Muscle of leg (tissue), 11 donors: ENCODE measurements around the gene MMEL1. TPM values are rescaled to one million over a fixed set of nuclear protein-coding genes. Genes with fewer than 3 reads are reported as not detected.
"Not testable (repeated sequence)": the region's sequence is repeated elsewhere in the genome, so short reads cannot be mapped to it uniquely, and the experiment has no call there.

Source experiments
- DNase-seq: peaks from one replicate; pipeline ENCODE4 v3.0.0; 2013
- H3K27ac ChIP-seq: one replicate; pipeline ENCODE4 v1.5.1; 2013; ENCODE audit warnings: mild to moderate bottlenecking, low read length, control low read depth
- H3K27me3 ChIP-seq: one replicate; pipeline ENCODE4 v1.6.1; 2013; ENCODE audit warnings: low read length; ENCODE audit not compliant: control insufficient read depth, insufficient read depth
- H3K36me3 ChIP-seq: one replicate; pipeline ENCODE4 v1.6.1; 2013; ENCODE audit warnings: low read length; ENCODE audit not compliant: control insufficient read depth, insufficient read depth
- H3K4me1 ChIP-seq: one replicate; pipeline ENCODE4 v1.6.1; 2013; ENCODE audit warnings: low read length; ENCODE audit not compliant: control insufficient read depth, insufficient read depth
- H3K4me3 ChIP-seq: one replicate; pipeline ENCODE4 v1.5.1; 2013; ENCODE audit warnings: low read length, control low read depth
- H3K9me3 ChIP-seq: replicated peaks from 2 replicates; pipeline ENCODE4 v1.6.1; 2013; ENCODE audit warnings: low read depth, low read length; ENCODE audit not compliant: control insufficient read depth
- WGBS: methylation state at CpG from one replicate; pipeline ENCODE4 v1.1.5; 2013; ENCODE audit warnings: missing lambda C conversion rate; ENCODE audit not compliant: insufficient coverage; 5-methylcytosine and 5-hydroxymethylcytosine counted together
- polyA plus RNA-seq, 8 donors: library from polyadenylated mRNA; unstranded; fragments of 120-200 nt; gene quantifications; one replicate each; pipeline versions ENCODE4 v1.2.1 to v1.2.3, GENCODE V29; 2013; ENCODE audit warnings: inconsistent platforms in 1 of 8, low replicate concordance in 1 of 8; ENCODE audit not compliant: insufficient read length in 8 of 8, insufficient read depth in 1 of 8
- total RNA-seq: library from RNA; stranded (reverse); fragments of 120-200 nt; gene quantifications from one replicate; pipeline ENCODE4 v1.2.4, GENCODE V29; 2013

Gene MMEL1
- total and polyA plus RNA-seq, 9 donors: 0.29 to 1.2 (median 0.61) TPM

- peak overlapping the region; percentile 64 for H3K4me3 ChIP-seq
- no peak for DNase-seq
- H3K4me1 ChIP-seq: peaks cover 25% of the 10 kb centered on the region
- H3K9me3 ChIP-seq: no peaks in the 10 kb centered on the region
- peak overlapping the region; percentile 92 for H3K27ac ChIP-seq
- no peaks in the 10 kb centered on the region for H3K27me3 ChIP-seq
- WGBS: 18% methylated on average over 12 of the region's 12 CpGs
- peaks cover 6% of the 10 kb centered on the region for H3K36me3 ChIP-seq
Observed at GRCh38 chr1:2584686-2585317, 48.0 kb downstream of the MMEL1 start.

- no peak overlapping the region for H3K4me3 ChIP-seq
- H3K27ac ChIP-seq: no peak overlapping the region
- peaks cover 25% of the 10 kb centered on the region for H3K4me1 ChIP-seq
- H3K9me3 ChIP-seq: no peaks in the 10 kb centered on the region
- no peak for DNase-seq
- H3K36me3 ChIP-seq: peaks cover 5% of the 10 kb centered on the region
- H3K27me3 ChIP-seq: peaks cover 4% of the 10 kb centered on the region
- WGBS: 67% methylated on average over 12 of the region's 14 CpGs
Observed at GRCh38 chr1:2583871-2584351, 48.9 kb downstream of the MMEL1 start.

- H3K4me3 ChIP-seq: no peak overlapping the region
- no peak overlapping the region for H3K27ac ChIP-seq
- H3K27me3 ChIP-seq: peaks cover 4% of the 10 kb centered on the region
- no peaks in the 10 kb centered on the region for H3K36me3 ChIP-seq
- no peak for DNase-seq
- WGBS: 76% methylated on average over 3 of the region's 5 CpGs
- no peaks in the 10 kb centered on the region for H3K9me3 ChIP-seq
- peaks cover 26% of the 10 kb centered on the region for H3K4me1 ChIP-seq
Observed at GRCh38 chr1:2583331-2583791, 49.5 kb downstream of the MMEL1 start.

DNA sequence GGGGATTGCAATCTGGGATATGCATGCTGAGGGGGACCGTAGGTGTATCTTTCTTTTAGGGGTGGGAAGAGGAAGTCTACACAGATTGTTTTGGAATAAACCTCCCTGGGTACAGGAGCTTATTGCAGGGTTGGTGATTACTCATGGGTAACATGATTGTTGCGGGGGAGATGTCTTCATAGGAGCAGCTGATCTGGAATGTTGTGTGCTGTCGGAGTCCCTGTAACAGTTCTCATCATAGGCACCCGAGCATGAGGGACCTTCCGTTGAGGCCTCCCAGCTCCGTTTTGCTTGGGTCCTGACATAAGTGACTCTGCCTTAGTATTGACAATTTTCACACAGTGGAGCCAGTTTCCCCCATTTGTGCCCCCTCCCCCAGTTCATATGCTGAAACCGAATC is 50.4 kb downstream of the MMEL1 start:
- no peak for DNase-seq
- H3K9me3 ChIP-seq: no peaks in the 10 kb centered on the region
- no peak overlapping the region for H3K27ac ChIP-seq
- H3K4me3 ChIP-seq: no peak overlapping the region
- peaks cover 4% of the 10 kb centered on the region for H3K27me3 ChIP-seq
- no peaks in the 10 kb centered on the region for H3K36me3 ChIP-seq
- peaks cover 26% of the 10 kb centered on the region for H3K4me1 ChIP-seq
- 69% methylated on average over 3 of the region's 7 CpGs for WGBS

GRCh38 chr1:2580691-2581090 is 52.1 kb downstream of the MMEL1 start:
- H3K27ac ChIP-seq: no peak overlapping the region
- peaks cover 30% of the 10 kb centered on the region for H3K4me1 ChIP-seq
- no peaks in the 10 kb centered on the region for H3K36me3 ChIP-seq
- H3K4me3 ChIP-seq: no peak overlapping the region
- DNase-seq: no peak
- H3K27me3 ChIP-seq: peaks cover 4% of the 10 kb centered on the region
- 85% methylated on average over 8 of the region's 10 CpGs for WGBS
- no peaks in the 10 kb centered on the region for H3K9me3 ChIP-seq

- Histone ChIP-seq H3K4me3 (no peak overlapping the region), H3K27me3 (peaks cover 4% of the 10 kb centered on the region), H3K27ac (peak overlapping the region; percentile 80), H3K9me3 (no peaks in the 10 kb centered on the region), H3K36me3 (no peaks in the 10 kb centered on the region), H3K4me1 (peaks cover 20% of the 10 kb centered on the region)
- no CpG with 5 or more reads among the region's 4 CpGs for WGBS
- no peak for DNase-seq
Observed at GRCh38 chr1:2578758-2579118, 54.1 kb downstream of the MMEL1 start.

- not testable (repeated sequence) for H3K4me3 ChIP-seq, H3K27me3 ChIP-seq, H3K36me3 ChIP-seq, DNase-seq, H3K9me3 ChIP-seq
- H3K27ac ChIP-seq: peak overlapping the region; percentile 80
- H3K4me1 ChIP-seq: peaks cover 17% of the 10 kb centered on the region
- WGBS: 76% methylated on average over 7 of the region's 23 CpGs
Observed at GRCh38 chr1:2577565-2578075, 55.2 kb downstream of the MMEL1 start.

- no peak for DNase-seq
- WGBS: 84% methylated on average over 16 of the region's 23 CpGs
- no peak overlapping the region for H3K4me3 ChIP-seq
- peaks cover 10% of the 10 kb centered on the region for H3K27me3 ChIP-seq
- no peak overlapping the region for H3K27ac ChIP-seq
- H3K9me3 ChIP-seq: peaks cover 3% of the 10 kb centered on the region
- no peaks in the 10 kb centered on the region for H3K36me3 ChIP-seq
- H3K4me1 ChIP-seq: peaks cover 17% of the 10 kb centered on the region
Observed at GRCh38 chr1:2575801-2576663, 56.8 kb downstream of the MMEL1 start.

- H3K27ac ChIP-seq: no peak overlapping the region
- H3K36me3 ChIP-seq: no peaks in the 10 kb centered on the region
- H3K27me3 ChIP-seq: peaks cover 6% of the 10 kb centered on the region
- H3K9me3 ChIP-seq: peaks cover 3% of the 10 kb centered on the region
- WGBS: 73% methylated on average over 7 of the region's 9 CpGs
- H3K4me3 ChIP-seq: no peak overlapping the region
- no peak for DNase-seq
- peaks cover 17% of the 10 kb centered on the region for H3K4me1 ChIP-seq
Observed at GRCh38 chr1:2574350-2574749, 58.5 kb downstream of the MMEL1 start.

GRCh38 chr1:2573250-2573920 is 59.4 kb downstream of the MMEL1 start:
- WGBS: no CpG with 5 or more reads among the region's 8 CpGs
- no peak for DNase-seq
- H3K36me3 ChIP-seq: no peaks in the 10 kb centered on the region
- peaks cover 16% of the 10 kb centered on the region for H3K4me1 ChIP-seq
- peaks cover 3% of the 10 kb centered on the region for H3K9me3 ChIP-seq
- peaks cover 6% of the 10 kb centered on the region for H3K27me3 ChIP-seq
- no peak overlapping the region for H3K27ac ChIP-seq
- H3K4me3 ChIP-seq: no peak overlapping the region
